Measurements from ENCODE around the gene ADGRV1. TPM values are rescaled to one million over a fixed set of nuclear protein-coding genes. Genes with fewer than 3 reads are reported as not detected.

Gene ADGRV1
- not detected for total RNA-seq

GRCh38 chr5:90558344-90559192 lies at the start of gene ADGRV1:
Gene ADGRV1 (plus strand): TSS chr5:90558797. CDS start chr5:90558896, 99 bp downstream.

GRCh38 chr5:90529194-90529938 lies 29.2 kb upstream of the ADGRV1 start, which contains the start of gene LYSMD3:
Gene LYSMD3 (minus strand): TSS chr5:90529584. CDS start chr5:90525289, 4,295 bp downstream.

Other genes with a start within 250 kb of the ADGRV1 start
- gene CETN3, start 149.0 kb upstream of the ADGRV1 start, total RNA-seq, result 10 to 100 TPM; 23.4 to 27.5 TPM
- 1 to 10 TPM; 6.2 TPM for gene MBLAC2, start 84.0 kb upstream of the ADGRV1 start, total RNA-seq
- 1 to 10 TPM; 1.7 to 1.8 TPM for gene POLR3G, start 83.9 kb upstream of the ADGRV1 start, total RNA-seq
- 10 to 100 TPM; 21.2 to 21.8 TPM for gene LYSMD3, start 29.2 kb upstream of the ADGRV1 start, total RNA-seq

Measured in activated naive CD4-positive, alpha-beta T cell treated with anti-CD3 and anti-CD28 coated beads, Interleukin-2, amount 10 ng/mL, durations not matched to agents 5 hours and 36 hours (primary cell).